ENCODE results near the gene AGAP3.
A peak's percentile ranks its signal among the peaks of the same experiment; 100 is the strongest.

The AGAP3 gene

GRCh38 chr7:151152643-151153513, 66.6 kb downstream of the AGAP3 start:
- DNase-seq, result no peak

DNA sequence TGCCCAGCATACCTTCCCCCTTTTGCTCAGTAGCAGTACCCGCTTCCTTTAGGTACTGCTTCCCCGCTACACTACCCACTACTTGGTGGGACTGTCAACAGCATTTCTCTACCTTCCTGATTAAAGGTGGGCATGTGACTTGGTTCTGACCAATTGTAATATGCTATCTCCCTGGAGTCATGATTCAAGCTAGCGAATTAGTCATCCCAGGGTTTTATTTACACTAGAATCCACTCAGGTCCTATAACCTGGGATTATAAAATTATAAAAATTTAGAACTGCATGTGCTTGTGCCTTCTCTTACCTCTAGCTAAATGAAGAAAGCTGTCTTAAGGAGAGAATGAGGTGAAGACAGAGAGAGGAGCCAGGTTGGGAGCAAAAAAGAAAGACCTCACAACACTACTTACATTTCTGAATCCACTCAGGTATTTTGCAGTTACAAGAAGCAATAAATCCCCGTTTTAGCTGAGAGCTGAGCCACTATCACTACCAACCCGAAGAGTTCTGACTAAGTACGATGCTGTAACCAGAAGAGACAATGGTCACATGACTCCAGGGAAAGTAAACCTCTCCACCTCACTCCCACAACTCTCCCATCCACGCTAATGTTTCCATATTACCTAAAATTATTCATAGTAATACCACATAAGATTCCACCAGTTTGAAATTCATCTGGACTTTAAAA, 71.5 kb downstream of the AGAP3 start:
- DNase-seq, result no peak

DNA sequence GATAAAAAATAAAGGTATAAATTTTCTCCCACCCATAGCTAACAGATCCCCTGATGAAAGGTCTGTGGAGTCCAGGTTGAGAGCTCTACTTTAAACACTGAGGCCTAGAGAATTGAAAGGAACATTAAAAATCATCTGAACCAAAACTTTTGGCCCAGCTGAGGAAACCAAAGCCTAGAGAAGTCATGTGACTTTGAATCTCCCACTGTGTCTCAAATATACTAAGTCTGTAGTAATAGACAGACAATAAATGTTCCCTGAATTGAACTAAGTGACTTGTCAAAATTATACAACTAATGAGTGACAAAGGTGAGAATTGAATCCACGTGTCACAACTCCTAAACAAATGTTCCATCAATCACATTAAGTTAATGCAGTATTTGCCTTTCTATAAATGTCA, 75.5 kb downstream of the AGAP3 start:
- DNase-seq, result no peak

- no peak for DNase-seq
Observed at GRCh38 chr7:151166629-151167196, 80.4 kb downstream of the AGAP3 start.

DNA sequence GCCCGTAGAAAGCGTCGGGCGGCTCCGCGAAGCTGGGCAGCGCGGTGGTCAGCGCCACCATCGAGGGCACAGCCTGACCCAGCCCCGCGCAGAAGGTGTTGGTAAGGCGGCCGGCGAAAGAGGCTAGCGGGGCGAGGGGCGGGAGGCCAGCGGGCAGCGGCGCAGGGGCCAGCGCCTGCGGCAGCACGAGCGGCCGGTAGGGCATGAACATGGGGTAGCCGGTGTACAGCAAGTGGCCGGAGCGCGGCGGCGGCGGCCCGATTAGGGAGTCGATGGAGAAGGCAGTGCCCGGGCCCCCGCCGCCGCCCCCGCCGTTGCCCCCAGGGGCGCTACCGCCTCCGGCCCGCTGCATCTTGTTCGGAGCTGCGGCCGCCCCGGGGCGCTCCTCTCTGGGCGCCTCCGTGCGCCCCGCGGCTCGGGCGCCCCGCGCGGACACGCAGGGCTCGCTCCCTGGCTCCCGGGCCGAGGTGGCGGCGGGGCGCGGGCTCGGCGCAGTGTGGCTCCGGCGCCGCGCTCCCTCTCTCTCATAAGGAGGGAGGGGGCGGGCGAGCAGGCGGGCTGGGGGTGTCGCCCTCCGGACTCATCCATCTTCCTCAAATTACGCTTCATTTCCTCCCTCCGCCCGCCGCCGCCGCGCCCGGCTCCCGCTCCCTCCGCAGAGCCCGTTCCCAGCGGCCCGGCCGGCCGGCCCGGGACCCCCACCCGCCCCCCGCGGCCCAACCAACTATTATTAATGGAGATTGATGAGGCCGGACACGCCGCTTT, 81.1 kb downstream of the AGAP3 start, which contains the start of gene GBX1:
Gene GBX1 (minus strand): TSS at position 498 of the 765 bp plus-strand sequence. CDS start 146 bp downstream, at position 352.
- peak in 1 of 56 donors; percentile 30 for DNase-seq

GRCh38 chr7:151168003-151168786, 81.9 kb downstream of the AGAP3 start:
- peak in 4 of 56 donors; percentile 13 to 35 (median 15) for DNase-seq

- DNase-seq, result no peak
Observed at GRCh38 chr7:151168787-151169162, 82.5 kb downstream of the AGAP3 start.

DNA sequence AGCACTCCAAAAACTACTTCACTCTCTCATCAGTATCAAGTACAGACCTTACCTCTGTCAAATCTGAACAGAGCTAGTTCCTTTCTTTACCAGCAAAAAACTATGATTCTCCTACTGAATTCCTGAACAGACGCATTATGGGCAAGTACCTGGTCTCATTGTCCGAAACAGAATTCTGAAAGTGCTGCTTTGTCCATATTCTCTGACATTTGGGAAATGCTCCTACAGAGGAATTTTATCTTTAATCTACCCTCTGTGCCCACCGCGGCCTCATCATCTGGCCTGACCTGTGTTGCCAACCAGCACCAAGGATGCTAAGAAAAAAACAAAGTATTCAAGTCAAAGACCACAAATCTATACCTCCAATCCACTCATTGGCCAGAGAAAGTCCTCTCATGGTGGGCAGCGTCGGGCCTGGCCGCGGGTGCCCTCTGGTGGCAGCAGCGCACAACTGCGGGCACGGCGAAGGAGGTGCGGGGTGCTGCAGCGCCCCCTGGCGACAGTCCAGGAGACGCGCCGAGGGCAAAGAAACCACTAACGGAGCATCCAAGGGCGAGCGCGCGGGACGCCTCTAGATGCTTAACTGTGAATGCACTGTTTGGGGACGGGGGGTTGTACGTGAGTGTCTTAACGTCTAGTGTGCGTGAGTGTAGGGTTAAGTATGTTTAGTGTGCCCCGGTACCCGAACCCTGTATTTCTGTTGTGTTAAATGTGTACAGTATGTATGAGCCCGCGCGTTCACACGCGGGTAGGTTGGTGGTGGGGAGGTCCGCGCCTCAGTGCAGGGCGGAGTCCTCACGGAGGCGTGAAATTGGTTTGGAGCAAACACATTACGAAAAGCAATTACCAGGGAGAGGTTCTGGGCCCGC, 86.2 kb downstream of the AGAP3 start:
- peak in 50 of 56 donors; percentile 20 to 86 (median 63) for DNase-seq

DNA sequence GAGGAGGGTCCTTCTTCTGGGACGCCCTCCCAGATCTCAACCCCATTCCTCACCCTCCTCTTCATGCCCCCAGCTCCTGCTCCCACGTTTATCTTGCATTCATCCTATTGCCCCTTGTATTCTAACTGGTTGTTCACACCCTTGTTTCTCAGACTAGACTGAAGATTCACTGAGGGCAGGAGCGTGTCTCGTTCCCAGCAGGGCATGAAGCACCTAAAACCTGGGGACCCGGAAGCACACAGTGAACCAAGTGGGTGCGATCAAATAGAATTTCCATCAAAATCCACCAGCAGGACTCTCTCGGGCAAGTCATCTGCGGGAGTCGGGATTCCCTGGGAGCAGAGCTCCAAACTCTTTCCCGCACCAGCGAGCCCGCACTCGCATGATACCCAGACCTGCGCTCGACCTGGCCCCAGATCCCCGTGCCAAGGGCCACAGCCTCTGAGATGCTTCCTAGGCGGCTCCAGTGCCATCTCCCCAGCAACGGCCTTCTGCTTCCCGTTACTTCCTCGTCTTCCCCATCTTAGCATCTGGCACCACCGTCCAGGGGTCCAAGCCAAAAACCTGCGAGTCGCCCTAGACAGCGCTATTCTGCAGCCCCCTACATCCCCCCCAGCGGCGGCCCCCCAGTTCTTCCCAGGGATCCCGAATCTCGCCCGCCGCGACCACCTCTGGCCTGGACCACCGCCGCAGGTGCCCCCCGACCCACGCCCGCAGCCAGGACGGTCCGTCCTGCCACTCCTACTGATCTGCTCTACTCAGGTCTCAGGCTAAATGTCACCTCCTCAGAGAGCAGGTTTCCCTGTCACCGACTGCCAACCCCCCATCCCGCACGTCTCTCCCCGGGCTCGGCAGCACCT, 87.3 kb downstream of the AGAP3 start:
- DNase-seq, result no peak

GRCh38 chr7:151174246-151175046, 88.2 kb downstream of the AGAP3 start:
- peak in 7 of 56 donors; percentile 3 to 28 (median 18) for DNase-seq

DNA sequence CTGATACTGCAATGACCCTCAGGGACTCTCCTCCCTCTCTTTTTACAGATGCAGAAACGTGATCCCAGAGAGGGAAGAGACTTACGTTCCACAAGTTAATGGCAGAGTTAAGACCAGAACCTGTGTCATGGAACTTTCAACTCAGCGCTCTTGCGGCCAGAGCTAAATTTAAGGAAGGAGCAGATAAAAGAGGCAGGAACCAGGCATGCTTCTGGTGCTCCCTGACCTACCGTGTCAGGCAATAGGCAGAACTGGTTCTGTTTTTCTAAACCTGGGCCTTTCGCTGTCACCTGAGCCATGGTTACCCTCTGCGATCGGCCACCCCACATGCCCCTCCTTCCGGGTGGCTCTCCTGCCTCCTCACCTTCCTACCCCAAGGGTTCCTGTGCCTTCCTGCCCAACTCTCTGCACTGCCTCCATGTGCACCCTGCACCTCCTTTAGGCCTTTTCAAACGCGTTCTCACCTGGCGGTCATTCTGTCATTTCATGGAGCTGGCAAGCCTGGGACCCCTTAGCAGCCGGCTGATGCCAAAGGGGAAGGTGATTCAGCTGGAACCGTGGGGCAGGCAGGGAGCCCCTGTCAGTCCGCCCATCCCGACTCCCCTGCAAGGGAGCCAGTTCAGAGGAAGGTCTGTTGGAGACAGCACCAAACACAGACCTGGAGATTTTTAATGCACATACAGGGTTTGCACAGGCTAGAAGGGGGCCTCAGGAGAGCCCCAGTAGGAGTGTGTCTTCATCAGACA, 88.9 kb downstream of the AGAP3 start:
- no peak for DNase-seq

DNA sequence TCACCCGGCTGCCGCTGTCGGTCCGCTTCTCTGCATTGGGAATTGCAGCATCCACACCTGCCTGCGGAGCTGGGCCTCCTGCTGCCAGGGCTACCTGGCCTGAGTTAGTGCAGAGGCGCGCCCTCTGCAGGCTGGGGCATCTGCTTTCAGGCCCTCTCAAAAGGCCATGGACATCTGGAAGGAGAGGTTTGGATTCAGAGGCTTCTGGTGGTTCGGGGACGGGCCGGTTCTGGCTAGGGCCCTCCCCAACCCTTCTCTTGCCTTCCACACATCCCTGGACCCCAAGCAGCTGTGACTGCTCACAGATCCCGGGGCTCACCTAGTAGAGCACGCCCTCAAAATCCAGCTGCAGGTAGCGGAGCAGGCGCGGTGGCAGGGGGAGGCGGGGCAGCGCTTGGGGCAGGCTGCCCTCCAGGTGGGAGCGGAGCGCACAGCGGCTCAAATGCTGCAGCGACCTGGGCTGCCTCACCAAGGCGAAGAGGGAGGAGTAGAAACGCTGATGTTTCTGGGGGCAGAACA, 89.6 kb downstream of the AGAP3 start:
- no peak for DNase-seq

- DNase-seq, result no peak
Observed at GRCh38 chr7:151176401-151176800, 90.1 kb downstream of the AGAP3 start.

DNA sequence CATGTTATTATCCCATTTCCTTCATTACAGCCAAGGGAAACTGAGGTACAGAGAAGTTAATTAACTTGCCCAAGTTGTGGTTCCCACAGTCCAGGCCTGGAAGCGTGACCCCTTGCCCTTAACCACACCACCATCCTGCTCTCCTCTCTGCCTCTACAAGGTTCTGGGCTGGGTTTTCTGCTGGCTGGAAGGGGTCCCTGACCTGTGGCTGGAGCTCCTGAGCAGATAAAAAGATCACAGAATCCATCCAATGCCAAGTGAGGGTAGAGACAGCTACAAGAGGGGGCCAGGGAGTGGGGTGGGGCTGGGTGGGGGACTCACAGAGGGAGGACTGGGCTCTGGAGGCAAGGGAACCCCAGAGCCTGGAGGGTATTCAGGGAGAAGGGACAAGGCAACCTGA, 91.0 kb downstream of the AGAP3 start:
- DNase-seq, result no peak

DNA sequence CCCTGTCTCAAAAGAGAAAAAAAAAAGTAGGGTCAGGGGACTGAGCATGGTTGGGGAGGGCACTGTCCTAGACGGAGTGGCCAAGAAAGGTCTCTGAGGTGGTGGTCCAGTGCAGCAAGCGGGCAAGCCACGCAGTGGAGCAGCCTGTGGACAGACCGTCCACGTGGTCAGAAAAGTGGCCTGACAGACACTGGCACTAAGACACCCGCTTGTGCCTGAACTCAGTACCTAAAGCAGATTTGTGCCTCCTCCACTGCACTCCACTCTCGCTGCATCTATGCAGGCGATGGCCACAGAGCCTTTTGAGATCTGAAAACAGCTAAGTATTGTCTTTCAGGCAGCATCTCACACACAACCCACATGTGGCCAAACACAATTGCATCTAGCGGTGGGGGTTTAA, 92.0 kb downstream of the AGAP3 start:
- no peak for DNase-seq

DNA sequence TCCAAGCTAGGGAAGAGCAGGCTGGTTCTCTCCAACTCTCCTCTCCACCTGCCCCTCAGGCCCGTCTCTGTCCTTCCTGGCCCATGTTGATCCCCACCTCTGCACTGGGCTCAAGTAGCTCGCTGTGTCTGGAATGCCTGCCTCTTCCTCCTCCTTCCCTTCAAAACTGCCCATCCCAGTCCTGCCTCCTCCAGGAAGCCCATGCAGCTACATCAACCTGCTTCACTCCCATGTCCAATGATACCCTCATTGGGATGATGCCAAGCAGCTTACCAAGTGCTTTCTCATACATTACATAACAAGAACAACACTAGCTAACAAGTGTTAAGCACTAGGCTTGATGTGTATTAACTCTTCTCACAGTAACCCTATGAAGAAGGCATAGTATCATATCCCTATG, 92.6 kb downstream of the AGAP3 start:
- no peak for DNase-seq
